Raji (cell line): Measurements from ENCODE around the gene NIFK.
A peak's percentile ranks its signal among the peaks of the same experiment; 100 is the strongest.

ENCODE experiments used
- POLR2A ChIP-seq: IDR thresholded peaks from 2 replicates; pipeline ENCODE4 v1.6.1; 2011; ENCODE audit warnings: low read depth, low read length, control low read depth; ENCODE audit not compliant: insufficient read depth

NIFK gene

DNA sequence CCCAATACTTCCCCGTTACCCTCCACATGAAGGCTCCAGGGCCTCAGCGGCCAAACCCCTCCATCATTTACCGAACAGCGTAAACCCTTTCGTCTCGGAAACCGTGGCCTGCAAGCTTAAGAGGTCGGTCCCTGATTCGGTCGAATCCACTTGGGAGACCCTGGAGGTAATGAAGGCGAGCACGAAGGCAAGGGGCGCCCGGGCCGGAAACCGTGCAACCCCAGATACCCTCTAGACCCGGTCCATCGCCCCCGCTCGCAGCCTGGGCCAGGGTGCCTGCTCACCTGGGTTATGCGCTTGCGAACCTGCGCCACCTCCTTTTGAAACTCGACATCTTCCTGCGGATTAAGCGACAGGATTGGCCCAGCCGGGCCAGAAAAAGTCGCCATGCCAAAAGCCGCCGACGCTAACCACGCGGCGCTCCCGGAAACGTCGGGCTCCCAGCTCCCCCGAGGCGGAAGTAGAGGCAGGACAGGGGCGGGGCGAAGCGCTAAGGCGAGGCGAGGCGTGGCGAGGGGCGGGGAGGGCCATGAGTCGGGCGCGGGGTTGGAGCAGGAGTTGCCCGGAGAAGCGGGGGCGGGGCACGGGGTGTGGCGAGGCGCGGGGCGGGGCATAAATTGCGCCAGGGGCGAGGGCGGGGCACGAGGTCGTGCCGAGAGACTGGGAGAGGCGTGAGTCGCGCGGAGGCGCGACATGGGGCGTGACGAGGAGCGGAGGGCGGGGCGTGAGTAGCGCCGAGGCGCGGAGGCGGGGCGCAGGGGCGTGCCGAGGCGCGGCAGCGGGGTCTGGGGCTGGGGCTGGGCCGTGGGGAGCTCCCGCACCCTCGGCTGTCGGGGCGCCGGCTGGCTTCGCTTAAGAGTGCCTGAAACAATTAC is at the start of gene NIFK:
Gene NIFK, minus strand, starts transcription at position 414 of the 875 bp plus-strand sequence. Its CDS starts 25 bp downstream, at position 389.
- TF ChIP-seq POLR2A, result peak; percentile 77

DNA sequence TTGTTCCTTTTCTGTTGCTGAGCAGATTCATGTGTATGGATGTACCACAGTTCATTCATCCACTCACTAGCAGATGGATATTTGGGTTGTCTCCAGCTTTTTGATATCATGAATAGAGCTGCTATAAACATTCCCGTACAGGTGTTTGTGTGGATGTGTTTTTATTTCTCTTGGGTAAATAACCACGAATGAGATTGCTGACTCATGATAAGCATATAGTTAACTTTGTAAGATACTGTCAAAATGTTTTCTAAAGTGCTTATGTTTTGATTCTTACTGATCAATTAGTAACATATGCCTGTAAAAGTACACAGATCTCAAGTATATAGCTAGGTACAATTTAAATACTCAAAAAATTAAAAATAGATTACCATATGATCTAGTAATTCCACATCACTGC is 46.5 kb upstream of the NIFK start:
- TF ChIP-seq POLR2A, result no peak

GRCh38 chr2:121778741-121779487 is 42.2 kb upstream of the NIFK start:
- TF ChIP-seq POLR2A, result no peak

DNA sequence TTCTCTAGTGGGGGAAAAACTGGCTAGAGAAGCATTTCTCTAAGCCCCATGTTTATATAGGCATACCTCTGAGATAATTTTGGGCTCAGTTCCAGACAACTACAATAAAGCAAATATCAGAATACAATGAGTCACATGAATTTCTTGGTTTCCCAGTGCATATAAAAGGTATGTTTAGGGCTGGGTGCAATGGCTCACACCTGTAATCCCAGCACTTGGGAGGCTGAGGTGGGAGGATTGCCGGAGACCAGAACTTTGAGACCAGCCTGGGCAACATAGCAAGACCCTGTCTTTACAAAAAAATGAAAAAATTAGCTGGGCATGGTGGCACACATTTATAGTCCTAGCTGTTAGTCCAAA is 41.0 kb upstream of the NIFK start:
- TF ChIP-seq POLR2A, result no peak

DNA sequence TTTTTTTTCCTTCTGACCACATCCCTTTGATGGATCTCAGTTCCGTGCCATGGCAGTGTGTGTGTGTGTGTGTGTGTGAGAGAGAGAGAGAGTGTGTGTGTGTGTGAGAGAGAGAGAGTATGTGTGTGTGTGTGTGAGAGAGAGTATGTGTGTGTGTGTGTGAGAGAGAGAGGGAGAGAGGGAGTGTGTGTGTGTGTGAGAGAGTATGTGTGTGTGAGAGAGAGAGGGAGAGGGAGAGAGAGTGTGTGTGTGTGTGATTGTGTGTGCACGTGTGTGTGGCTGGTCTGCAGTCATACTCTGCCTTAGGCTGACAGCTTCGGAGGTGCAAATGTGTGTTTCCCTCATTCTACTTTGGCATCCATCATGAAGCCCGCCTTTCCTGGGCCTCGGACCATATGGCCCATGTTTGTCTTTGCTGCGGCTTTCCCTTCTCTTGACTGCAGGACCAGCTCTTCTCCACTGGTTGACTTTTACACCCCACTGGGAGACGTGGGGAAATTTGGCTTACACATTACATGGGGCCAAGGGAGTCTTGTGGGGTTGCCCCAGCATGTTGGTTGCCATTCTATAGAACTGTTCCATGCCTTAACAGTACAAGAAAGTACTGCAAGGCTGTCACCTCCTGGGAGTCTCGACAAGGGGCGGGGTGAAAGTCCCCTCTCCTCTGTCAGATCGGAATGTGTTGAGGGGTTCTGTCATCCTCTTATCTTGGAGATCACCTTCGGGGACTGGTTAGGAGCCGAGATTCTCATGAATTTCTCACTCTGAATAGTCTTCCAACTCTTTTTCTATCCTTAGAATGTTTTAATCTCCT is 40.4 kb upstream of the NIFK start:
- no peak for TF ChIP-seq POLR2A

DNA sequence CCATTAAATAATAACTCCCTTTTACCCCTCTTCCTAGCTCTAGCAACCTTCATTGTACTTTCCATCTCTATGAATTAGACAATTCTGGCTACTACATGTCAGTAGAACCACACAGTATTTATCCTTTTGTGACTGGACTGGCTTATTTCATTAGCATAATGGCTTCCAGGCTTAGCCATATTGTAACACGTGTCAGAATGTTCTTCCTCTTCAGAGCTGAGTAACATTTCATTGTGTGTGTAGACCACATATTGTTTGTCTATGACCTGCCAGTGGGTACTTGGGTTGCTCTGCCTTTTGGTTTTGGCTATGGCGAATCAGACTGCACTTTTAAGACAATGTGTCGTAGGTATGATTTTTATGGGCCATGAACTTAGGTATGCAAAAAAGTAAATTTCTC is 39.7 kb upstream of the NIFK start:
- TF ChIP-seq POLR2A, result no peak

DNA sequence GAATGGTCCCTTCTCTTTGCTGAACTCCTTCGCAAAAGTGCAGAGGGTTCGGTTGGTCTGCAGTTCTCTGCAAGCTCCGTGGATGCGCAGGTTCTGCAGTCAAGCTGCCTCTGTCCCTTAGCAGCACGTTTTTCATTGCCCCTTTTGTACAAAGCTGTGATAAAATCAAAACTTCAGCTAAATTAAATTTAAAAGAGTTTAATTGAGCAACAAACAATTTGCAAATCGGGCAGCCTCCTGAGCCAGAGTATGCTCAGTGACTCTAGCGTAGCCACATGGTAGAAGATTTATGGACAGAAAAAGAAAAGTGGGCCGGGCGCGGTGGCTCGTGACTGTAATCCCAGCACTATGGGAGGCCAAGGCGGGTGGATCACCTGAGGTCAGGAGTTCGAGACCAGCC is 37.6 kb upstream of the NIFK start:
- TF ChIP-seq POLR2A, result no peak

- TF ChIP-seq POLR2A, result no peak
These were observed 35.5 kb upstream of the NIFK start for GRCh38 chr2:121771976-121772742.

DNA sequence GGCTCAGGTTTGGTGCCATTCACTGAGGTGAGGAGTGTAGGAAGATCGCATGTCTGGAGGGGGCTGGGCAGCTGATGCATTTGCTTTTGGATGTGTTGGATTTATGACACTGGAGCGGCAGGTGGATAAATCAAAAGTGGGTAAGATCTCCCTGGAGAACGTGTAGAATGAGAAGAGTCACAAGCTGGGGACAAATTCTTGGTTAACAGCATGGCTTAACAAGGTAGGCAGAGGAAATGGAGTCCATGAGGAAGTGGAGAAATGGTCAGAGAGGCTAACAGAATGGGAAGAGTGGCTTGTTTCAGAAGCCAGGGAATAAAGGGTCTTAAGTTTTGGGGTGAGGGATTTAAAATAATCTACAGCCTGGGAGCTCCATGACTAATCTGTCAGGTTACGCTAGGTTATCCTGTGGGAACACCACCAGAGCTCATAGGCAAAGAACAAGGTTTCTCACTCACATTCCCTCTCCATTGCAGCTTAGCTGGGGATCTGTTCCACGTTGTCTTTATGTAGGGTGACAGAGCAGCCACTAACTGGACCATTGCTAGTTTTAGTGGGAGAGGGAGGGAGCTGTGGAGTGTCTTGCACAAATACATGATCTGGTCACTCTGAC is 31.6 kb upstream of the NIFK start:
- no peak for TF ChIP-seq POLR2A

DNA sequence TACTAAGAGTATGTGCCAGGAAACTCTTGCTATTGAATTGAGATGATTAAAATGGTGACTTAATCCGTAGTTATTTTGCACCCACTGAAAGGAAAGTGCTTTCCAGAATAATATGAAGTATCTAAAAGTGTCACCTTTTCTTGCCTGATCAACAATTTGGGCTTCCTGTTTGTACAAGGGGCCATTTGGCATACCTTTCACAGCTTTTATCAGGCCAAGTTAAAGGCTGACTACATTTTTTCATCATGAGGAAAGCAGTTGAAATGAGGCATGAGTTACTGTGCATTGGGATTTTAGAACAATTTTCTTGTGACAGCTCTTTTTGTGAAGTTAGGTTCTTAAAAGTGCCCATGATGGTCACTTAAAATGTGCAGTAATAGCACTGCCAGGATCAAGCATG is 29.9 kb upstream of the NIFK start:
- TF ChIP-seq POLR2A, result no peak

GRCh38 chr2:121764681-121765228 is 28.1 kb upstream of the NIFK start:
- no peak for TF ChIP-seq POLR2A

DNA sequence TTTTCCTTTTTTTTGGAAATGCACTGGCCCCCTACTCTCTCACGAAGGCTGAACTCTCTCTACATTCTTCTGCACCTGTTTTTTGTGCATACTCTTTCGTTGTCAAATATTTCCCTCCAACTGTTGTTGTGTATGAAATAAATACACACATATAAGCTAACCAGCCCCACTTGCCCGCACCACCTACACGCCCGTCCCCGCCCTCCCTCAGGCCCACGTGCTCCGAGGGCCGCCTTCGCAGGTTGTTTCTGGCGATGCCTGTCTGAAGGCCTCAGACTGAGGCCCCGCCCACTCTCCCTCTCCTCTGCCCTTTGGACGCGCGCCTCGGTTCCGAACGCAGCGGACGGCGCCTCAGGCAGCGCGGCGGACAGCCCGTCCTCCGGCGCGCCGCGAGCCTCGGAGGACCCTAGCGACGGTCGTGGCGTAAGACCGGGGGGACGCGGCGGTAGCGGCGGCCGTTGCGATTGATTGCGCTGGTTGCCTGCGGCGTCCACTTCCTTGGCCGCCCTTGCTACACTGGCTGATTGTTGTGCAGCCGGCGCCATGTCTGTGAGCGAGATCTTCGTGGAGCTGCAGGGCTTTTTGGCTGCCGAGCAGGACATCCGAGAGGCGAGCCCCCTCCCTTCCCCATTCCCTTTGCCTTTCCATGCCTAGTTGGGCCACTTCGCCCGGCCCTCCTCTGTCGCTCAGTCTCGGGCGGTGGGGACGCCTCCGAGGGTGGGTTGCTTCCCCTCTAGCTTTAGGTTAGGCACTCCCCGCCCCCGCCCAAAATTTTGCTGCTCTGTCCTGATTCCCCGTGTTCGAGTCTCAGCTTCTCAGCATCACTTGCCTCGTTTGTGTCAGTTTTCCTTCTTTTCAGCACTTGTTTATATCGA is 18.8 kb upstream of the NIFK start, which contains the start of gene TSN:
Gene TSN, plus strand, starts transcription at position 415 of the 875 bp plus-strand sequence. Its CDS starts 129 bp downstream, at position 544.
- peak; percentile 78 for TF ChIP-seq POLR2A

GRCh38 chr2:121754851-121755236 is 18.2 kb upstream of the NIFK start:
- no peak for TF ChIP-seq POLR2A
